ENCODE data around the gene PNKD. TPM values are rescaled to one million over a fixed set of nuclear protein-coding genes. Genes with fewer than 3 reads are reported as not detected.
A peak's percentile ranks its signal among the peaks of the same experiment; 100 is the strongest.

PNKD gene, protein sequence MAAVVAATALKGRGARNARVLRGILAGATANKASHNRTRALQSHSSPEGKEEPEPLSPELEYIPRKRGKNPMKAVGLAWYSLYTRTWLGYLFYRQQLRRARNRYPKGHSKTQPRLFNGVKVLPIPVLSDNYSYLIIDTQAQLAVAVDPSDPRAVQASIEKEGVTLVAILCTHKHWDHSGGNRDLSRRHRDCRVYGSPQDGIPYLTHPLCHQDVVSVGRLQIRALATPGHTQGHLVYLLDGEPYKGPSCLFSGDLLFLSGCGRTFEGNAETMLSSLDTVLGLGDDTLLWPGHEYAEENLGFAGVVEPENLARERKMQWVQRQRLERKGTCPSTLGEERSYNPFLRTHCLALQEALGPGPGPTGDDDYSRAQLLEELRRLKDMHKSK
- polyA plus RNA-seq (ENCODE audit: insufficient read length): 47.4 TPM

DNA sequence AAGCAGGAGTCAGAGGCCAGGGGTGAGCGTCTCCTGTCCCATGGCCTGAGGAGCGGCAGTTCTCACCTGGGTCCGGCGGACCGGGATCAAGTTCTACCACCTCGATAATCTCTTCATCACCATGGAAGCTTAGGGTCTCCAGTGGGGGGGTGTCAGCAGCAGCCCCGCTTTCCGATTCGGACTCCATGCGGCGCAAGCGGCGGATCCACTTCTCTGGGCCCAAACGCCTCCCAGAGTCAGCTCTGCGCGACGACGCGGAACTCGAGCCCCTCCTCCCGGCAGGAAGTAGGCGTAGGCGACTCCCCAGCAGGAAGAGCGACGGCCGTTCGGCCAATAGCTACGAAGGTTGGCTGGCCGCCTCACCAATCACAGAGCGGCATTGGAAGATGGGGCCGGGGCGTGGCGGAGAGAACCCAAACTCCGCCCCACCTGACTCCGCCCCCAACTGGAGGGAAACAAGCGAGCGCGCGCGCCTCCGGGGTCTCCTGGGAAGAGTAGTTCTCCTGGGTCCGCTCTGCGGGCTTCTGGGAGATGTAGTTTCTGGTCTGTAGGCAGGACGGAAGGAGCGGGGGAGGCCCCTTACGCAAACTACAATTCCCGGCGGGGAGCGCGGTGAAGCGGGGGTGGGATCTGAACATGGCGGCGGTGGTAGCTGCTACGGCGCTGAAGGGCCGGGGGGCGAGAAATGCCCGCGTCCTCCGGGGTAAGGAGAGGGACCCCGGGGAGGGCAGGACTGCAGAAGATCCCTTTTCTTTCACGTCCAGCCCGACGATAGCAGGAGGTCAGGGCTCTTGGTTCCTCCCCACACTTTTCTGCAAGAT lies at the start of gene PNKD, which contains the start of gene AAMP:
PNKD (plus strand) TSS at position 620 of the 821 bp plus-strand sequence; CDS start at position 637, 17 bp downstream.
AAMP (minus strand) TSS at position 238 of the 821 bp plus-strand sequence; CDS start at position 187, 51 bp downstream.
- DNase-seq (ENCODE audit: low read depth): peak; percentile 97

DNA sequence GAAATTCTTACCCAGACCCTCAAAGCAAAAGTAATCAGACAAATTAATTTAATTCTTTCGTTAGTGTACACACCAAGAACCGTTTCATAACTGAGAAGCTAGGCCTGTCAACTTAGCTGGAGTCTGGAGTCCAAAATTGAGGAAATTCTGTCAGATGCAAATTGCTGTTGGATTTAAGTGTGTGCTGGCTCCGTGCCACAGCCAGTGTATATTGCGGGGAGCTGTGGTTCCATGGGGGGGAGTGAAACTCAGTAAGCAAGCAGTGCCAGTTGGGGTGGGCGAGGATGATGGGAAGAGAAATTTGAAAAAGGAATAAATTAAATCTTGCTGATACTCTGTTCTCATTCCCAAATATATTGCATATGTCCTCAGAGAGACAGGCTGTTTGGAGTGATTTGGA lies 49.3 kb upstream of the PNKD start:
- no peak for DNase-seq (ENCODE audit: low read depth)

DNA sequence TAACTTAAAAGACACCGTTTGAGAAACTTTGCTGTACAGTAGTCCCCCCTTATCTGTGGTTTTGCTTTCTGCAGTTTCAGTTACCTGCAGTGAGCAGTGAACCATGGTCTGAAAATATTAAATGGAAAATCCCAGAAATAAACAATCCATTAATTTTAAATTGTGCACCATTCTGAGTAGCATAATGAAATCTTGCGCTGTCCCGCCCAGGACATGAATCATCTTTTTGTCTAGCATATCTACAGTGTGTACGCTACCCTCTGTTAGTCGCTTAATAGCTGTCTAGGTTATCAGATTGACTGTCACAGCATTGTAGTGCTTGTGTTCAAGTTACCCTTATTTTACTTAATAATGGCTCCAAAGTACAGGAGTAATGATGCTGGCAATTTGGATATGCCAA lies 47.3 kb upstream of the PNKD start:
- DNase-seq (ENCODE audit: low read depth): no peak

DNA sequence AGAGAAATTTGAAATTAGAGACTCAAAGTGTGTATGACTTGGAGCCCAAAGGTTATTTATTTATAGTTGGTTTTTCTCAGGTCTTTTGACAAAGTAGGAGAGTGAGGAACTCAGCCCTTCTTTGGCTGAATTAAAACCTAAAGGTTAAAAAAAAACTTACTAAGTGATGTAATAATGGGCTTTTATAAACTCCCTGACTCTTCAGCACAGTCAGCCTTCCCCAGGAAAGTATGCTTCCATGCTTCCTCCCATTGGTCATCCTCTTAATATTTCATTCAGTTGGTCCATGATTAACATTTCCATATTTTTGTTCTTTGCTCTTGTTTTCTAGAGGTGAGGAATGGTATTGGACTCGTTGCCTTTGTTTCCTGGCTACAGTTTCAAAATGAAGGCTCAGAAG lies 46.1 kb upstream of the PNKD start:
- no peak for DNase-seq (ENCODE audit: low read depth)

DNA sequence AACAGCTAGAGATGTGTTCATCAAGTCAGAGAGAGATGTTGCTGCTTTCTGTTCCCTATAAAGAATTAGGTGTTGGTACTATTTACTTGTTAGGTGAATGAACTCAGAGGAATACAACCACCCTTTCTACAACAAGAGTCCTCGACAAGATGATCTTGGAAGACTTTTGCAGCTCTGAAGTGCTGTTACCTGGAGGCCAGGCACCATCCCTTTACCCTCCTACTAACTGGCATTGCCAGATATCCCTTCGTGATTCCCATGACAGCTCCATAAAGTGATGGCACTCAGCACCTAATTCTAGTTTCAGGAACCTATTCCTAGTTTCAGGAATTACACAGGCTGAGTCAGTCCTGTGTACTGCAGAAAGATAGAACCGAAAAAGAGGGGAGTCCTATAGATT lies 43.4 kb upstream of the PNKD start:
- DNase-seq (ENCODE audit: low read depth): no peak

DNA sequence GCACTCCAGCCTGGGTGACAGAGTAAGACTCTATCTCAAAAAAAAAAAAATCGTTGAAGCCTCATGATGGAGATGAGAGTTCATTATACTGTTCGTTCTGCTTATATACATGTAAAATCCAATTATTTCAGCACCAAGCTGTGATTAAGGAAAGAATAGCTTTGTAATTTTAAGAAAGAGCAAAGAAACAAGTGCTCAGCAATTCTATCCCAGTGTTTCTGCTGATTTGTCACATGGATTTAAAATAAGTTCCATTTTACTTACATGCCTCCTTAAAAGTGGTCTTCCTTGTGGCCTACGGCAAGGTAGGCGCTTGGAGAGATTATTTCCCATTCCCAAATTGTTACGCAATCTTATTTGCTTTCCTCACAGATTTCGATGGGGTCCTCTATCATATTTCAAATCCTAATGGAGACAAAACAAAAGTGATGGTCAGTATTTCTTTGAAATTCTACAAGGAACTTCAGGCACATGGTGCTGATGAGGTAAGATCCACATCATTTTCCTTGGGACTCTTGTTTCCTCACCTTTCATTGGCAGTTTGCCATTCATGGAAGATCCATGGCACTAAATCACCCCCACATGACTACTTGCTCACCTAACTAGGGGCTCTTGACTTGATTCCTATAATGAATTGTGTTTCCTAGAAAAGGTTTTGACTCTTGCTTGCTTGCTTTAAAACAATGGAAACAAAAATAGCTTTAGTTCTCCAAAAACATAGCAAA lies 41.8 kb upstream of the PNKD start:
- DNase-seq (ENCODE audit: low read depth): no peak

DNA sequence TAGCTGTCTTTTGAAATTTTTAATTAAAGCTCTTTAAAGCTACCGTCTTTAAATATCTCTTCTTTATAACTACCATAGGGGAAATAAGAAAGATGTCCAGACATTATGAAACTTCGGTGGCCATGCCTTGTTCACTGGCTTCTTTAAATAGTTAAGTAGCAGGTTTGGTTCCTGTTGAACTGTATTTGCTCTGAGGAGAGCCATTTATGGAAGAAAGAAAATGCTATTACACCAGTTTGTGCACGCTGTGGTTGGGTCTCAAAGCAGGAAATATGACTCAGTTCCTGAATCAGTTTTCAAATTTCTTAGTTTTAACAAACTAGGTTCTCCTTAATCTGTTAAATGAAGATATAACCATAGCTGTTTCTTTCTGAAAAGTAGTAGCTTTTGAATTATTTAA lies 41.1 kb upstream of the PNKD start:
- no peak for DNase-seq (ENCODE audit: low read depth)

DNA sequence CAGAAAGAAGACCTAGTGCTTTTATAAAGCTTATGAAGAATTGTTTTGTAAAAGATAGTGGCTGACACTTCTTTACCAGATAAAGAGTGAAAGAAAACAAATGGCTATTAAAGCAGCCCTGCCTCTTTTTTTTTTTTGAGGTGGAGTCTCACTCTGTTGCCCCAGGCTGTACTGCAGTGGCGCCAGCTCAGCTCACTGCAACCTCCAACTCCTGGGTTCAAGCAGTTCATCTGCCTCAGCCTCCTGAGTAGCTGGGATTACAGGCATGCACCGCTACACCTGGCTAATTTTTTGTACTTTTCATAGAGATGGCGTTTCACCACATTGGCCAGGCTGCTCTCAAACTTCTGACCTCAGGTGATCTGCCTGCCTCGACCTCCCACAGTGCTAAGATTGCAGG lies 40.5 kb upstream of the PNKD start:
- DNase-seq (ENCODE audit: low read depth): no peak

DNA sequence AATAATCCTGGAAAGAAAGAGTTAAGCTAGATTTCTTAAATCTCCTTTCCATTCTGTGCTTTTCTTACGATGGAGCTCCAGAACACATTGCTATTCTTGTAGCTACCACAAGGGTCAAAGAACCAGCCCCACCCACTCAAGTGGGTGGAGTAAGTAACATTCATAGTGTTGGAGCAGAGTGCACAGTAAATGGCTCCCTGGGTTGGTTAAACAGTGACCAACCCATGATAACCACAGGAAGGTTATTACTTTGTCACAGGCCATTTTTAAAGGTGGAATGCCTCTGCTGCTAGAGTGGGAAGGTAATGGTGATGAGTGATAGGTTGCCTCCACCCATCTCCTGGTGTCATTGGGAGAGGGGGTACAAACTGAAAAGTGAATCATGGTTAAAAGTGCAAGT lies 39.4 kb upstream of the PNKD start:
- no peak for DNase-seq (ENCODE audit: low read depth)

DNA sequence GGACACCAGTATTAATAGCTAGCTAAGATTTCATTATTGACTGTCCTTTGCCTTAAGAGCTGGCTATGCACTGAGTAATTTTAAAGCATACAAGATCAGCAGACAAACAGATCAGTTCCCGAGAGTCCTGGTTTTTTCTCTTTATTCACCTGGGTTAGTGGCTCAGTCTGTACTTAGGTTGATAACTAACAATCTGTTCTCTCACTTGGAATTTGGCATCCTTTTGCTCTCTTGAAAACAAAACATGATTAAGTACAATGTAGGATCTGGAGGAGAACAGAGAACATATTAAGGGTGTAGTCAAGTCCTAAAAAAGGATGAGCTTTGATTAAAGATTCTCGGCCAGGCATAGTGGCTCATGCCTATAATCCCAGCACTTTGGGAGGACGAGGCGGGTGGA lies 36.8 kb upstream of the PNKD start:
- no peak for DNase-seq (ENCODE audit: low read depth)

DNA sequence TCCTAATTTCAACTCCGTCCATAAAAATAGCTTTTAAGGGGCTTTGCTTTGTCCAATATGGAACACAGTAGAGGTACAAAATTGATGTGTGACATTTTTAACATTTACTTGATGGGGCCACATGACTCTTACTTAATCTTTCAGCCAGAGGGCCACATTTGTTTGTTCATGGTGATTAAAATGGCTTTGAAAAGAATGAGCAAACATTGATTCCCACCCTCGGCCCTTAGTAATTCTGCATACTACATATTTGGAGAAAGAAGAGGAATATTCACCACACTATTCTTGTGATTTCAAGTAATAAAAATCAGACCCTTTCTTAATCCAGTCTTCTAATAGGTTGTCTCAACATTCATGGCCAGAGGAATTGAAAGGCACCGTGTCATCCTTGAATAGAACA lies 35.8 kb upstream of the PNKD start:
- no peak for DNase-seq (ENCODE audit: low read depth)

DNA sequence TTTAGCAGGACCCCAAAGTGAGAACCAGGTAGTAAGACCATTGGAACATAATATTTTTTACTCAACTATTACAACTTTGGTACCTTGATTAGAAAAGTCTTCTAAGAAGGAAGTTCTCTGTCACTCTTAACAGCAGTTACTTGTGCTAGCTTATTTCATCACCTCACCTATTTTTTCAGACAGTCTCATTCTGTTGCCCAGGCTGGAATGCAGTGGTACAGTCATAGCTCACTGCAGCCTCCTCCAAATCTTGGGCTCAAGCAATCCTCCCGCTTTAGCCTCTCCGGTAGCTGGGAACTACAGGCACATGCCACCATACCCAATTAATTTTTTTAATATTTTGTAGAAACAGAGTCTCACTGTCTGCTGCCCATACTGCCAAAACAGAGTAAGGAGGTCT lies 35.3 kb upstream of the PNKD start:
- no peak for DNase-seq (ENCODE audit: low read depth)

DNA sequence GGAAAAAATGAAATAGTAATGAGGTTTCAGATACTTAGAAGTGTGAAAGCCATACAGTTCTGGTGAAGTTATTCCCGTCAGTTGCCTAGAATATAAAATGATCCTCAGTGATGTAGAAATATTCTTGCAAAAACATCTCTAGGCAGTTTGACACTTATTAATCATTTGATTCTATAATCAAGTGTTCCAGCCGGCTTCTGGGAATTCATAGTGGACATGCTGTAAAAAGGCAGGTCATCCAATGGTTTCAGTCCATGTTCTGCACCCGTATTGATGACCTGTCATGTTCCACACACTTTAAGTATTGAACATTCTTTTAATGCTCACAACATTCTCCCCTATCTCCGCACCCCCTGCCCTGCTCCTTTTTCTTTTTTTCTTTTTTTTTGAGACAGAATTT lies 33.5 kb upstream of the PNKD start:
- no peak for DNase-seq (ENCODE audit: low read depth)

DNA sequence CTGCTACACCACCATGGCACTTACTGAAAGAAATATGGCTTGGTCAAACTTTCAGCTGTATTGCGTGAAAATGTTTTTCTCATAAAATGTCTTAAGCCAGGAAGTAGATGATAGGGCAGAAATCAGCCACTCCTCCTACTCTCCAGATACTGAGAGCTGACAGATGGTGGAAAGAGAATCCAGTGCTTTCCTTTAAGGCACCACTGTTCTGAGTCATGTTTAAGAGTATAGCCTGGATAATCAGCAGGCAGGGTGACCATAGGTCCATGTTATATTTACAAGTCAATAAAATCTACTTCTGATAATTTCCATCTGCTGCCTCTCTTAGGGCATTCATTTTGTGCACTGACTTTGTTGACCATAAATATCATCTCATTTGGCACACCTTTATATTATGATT lies 31.4 kb upstream of the PNKD start:
- DNase-seq (ENCODE audit: low read depth): no peak

DNA sequence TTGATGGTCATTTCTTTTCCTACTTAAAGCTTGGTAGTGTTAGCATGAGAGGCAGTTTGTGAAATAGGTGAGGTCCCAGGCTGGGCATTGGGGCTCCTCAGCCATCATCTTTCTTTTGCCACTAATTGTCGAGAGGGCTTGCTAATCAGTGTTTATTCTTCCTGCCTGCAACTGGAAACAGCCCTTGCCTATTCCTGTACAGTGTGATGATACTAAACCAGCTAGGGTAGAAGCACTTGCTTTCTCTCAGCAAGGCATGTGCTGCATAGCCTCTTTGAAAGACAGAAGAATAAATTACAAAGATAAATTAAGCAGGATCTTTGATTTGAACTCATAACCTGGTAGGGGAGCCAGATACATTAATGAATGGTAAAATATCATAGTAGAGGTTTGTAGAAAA lies 26.1 kb upstream of the PNKD start:
- no peak for DNase-seq (ENCODE audit: low read depth)

DNA sequence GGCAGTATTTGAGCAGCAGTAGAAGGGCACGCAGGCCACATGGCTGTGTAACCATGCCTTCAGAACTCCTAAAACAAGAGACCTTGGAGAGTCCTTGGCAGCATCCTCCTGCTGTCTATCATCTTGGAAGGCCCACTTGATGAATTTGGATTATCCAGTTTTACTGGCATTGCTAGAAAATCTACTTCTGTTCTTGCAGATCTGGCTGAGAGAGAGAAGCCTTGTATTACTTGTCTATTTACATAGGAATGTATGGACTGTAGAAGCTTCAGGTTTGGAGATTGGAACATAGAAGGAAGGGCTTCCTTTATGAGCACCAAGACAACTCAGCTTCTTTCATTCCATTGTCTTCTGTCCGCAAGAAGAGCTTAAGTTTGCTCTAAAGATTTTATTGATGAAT lies 25.7 kb upstream of the PNKD start:
- DNase-seq (ENCODE audit: low read depth): no peak

DNA sequence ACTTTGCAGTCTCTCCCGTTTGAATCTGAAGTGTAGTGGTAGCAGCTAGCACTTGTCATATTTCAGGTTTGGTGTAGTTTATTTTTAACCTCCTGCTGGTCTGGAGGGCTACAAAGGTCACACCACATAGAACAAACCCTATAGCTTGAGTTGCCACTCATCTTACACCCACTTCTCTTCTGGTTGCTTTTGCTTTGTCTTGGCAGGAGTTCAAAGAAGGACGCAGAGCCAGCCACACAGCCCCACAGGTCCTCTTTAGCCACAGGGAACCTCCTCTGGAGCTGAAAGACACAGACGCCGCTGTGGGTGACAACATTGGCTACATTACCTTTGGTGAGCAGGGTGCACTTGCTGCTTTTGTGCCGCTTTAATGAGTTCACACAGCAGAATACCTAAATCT lies 25.1 kb upstream of the PNKD start:
- DNase-seq (ENCODE audit: low read depth): no peak

DNA sequence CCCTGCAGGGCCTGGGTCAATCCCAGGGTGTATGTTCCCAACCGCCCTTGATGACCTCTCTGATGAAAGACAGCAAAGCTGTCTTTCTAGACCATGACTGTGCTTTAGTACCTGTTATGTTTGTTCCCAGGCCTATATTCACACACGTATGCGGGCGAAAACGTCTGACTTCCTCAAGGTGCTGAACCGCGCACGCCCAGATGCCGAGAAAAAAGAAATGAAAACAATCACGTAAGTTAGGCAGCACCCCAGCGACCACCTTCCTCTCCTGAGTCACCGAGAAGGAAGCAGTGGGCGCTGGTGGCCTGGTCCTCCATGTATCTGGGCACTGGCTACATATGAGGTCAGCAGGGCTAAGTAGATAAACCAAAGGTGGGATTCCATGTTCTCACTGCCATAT lies 20.6 kb upstream of the PNKD start:
- no peak for DNase-seq (ENCODE audit: low read depth)

DNA sequence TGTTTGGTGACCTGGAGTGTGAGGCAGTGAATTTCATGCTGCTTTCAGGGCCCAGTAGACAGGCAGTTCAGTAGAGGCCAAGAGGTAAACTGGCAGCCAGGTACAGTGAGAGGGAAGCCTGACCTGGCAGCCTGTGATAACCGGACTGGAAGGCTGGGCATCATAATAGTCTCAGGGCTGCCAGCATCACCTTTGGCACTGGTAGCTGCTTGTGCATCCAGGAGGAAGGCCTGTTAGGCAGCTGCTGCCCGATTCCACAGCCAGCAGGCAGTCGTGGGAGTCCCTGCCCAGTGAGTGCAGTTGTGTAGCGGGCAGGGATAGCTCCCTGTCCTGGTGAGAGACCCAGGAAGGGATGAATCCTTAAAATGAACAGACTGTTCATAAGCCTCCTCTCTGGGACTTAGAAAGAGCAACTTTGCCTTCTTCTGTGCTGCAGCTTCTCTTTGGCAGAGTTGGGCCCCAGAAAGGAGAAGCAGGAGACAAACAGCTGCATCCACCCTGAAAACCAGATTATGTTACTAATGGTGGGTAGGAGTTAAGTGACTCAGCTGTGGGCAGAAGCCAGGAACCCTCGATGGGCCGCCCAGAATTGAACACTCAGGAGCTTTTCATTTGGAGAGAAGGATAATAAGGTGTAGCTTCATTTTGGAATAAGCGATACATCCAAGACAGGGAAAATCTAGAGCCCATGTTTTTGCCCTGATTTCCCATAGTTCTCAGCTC lies 17.6 kb upstream of the PNKD start:
- DNase-seq (ENCODE audit: low read depth): no peak

DNA sequence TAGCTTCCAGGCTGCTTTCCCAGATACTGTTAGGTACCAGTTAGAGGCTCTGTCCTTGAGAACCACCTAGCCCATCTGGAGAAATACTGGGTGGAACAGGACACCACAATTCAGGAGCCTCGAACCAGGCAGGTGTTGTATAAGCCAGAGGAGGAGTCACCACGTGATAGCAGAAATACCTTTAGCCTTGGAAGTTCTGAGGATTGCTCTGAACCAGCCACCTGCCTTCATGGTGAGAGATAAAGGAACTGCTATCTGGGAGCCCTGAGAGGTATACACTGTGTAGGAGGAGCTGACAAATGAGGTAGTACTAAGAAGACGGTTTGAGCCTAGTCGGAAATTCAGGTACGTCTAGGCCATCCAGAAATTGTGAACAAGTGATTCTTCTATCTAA lies 17.1 kb upstream of the PNKD start:
- no peak for DNase-seq (ENCODE audit: low read depth)

DNA sequence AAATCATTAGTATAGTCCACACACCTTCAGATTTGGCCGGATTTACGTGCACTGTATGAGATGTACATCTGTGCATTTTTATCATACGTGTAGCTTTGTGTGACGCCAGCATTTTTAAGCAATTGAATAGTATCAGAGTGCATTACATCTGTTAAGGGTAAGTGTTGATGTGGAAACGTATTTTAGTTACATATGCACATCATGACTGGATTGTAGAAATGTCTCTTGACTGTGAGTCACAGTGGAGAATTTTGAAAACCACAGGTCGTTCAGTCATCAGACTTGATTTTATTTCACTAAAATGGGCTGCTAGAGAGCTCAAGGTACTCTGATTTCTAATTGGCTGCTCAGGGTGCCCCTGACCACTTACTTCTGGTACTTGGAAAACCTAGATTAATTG lies 14.9 kb upstream of the PNKD start:
- no peak for DNase-seq (ENCODE audit: low read depth)
